WERI-Rb-1 (cell line): ENCODE measurements around the gene LPO.

Experiments used
- DNase-seq: peaks from one replicate; pipeline ENCODE4 v3.0.0-alpha.2; 2020
- H3K27ac ChIP-seq: fragments of 250-450 bp; sonication (Bioruptor Pico); 2 replicates; pipeline ENCODE4 v1.5.1; 2020; ENCODE audit warnings: mild to moderate bottlenecking, moderate library complexity
- H3K27me3 ChIP-seq: fragments of 250-450 bp; sonication (Bioruptor Pico); 2 replicates; pipeline ENCODE4 v1.5.1; 2021; ENCODE audit warnings: mild to moderate bottlenecking, low read depth, moderate library complexity; ENCODE audit not compliant: insufficient read depth, severe bottlenecking
- H3K36me3 ChIP-seq: fragments of 250-450 bp; sonication (Bioruptor Pico); 2 replicates; pipeline ENCODE4 v1.5.1; 2020; ENCODE audit warnings: mild to moderate bottlenecking, moderate library complexity
- H3K4me3 ChIP-seq: 2 replicates; pipeline ENCODE4 v1.5.1; 2011; ENCODE audit warnings: low read depth, mild to moderate bottlenecking, control low read depth, low read length
- H3K9me3 ChIP-seq: fragments of 250-450 bp; sonication (Bioruptor Pico); 2 replicates; pipeline ENCODE4 v1.5.1; 2021; ENCODE audit warnings: mild to moderate bottlenecking, moderate library complexity; ENCODE audit not compliant: severe bottlenecking
- TF ChIP-seq, protein P1 (sequence below): IDR thresholded peaks from 2 replicates; pipeline ENCODE4 v1.5.1; 2011; ENCODE audit warnings: low read depth, mild to moderate bottlenecking, control low read depth, inconsistent platforms, low read length

LPO gene

GRCh38 chr17:58246781-58247180 is 8.4 kb downstream of the LPO start:
- Histone ChIP-seq H3K9me3 (no peaks in the 10 kb centered on the region), H3K36me3 (no peaks in the 10 kb centered on the region), H3K27ac (no peak overlapping the region), H3K4me3 (no peak overlapping the region), H3K27me3 (no peaks in the 10 kb centered on the region)
- DNase-seq, result no peak
- TF ChIP-seq, protein P1, sequence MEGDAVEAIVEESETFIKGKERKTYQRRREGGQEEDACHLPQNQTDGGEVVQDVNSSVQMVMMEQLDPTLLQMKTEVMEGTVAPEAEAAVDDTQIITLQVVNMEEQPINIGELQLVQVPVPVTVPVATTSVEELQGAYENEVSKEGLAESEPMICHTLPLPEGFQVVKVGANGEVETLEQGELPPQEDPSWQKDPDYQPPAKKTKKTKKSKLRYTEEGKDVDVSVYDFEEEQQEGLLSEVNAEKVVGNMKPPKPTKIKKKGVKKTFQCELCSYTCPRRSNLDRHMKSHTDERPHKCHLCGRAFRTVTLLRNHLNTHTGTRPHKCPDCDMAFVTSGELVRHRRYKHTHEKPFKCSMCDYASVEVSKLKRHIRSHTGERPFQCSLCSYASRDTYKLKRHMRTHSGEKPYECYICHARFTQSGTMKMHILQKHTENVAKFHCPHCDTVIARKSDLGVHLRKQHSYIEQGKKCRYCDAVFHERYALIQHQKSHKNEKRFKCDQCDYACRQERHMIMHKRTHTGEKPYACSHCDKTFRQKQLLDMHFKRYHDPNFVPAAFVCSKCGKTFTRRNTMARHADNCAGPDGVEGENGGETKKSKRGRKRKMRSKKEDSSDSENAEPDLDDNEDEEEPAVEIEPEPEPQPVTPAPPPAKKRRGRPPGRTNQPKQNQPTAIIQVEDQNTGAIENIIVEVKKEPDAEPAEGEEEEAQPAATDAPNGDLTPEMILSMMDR, result no peak

- H3K27me3 ChIP-seq, result no peaks in the 10 kb centered on the region
- no peak for DNase-seq
- H3K36me3 ChIP-seq, result no peaks in the 10 kb centered on the region
- H3K27ac ChIP-seq, result no peak overlapping the region
- TF ChIP-seq, protein P1, result no peak
- H3K9me3 ChIP-seq, result no peaks in the 10 kb centered on the region
- no peak overlapping the region for H3K4me3 ChIP-seq
Observed at GRCh38 chr17:58247511-58248363, 9.4 kb downstream of the LPO start.

GRCh38 chr17:58248955-58249269 is 10.5 kb downstream of the LPO start:
- TF ChIP-seq, protein P1, result no peak
- no peak overlapping the region for H3K27ac ChIP-seq
- no peak for DNase-seq
- no peak overlapping the region for H3K4me3 ChIP-seq
- no peaks in the 10 kb centered on the region for H3K27me3 ChIP-seq
- H3K36me3 ChIP-seq, result no peaks in the 10 kb centered on the region
- no peaks in the 10 kb centered on the region for H3K9me3 ChIP-seq

GRCh38 chr17:58249270-58250133 is 11.1 kb downstream of the LPO start:
- H3K27me3 ChIP-seq, result no peaks in the 10 kb centered on the region
- no peak overlapping the region for H3K4me3 ChIP-seq
- DNase-seq, result peak; percentile 69
- TF ChIP-seq, protein P1, result peak; percentile 97
- H3K36me3 ChIP-seq, result no peaks in the 10 kb centered on the region
- peak overlapping the region; percentile 24 for H3K27ac ChIP-seq
- H3K9me3 ChIP-seq, result no peaks in the 10 kb centered on the region

GRCh38 chr17:58250344-58251011 is 12.1 kb downstream of the LPO start:
- H3K27me3 ChIP-seq, result no peaks in the 10 kb centered on the region
- H3K4me3 ChIP-seq, result no peak overlapping the region
- H3K27ac ChIP-seq, result no peak overlapping the region; the same call in 1 of the 2 replicates
- no peaks in the 10 kb centered on the region for H3K9me3 ChIP-seq
- no peaks in the 10 kb centered on the region for H3K36me3 ChIP-seq
- no peak for DNase-seq
- TF ChIP-seq, protein P1, result no peak
